ENCODE data around the gene MAMLD1. TPM values are rescaled to one million over a fixed set of nuclear protein-coding genes. Genes with fewer than 3 reads are reported as not detected.
A peak's percentile ranks its signal among the peaks of the same experiment; 100 is the strongest.

Gene MAMLD1, protein sequence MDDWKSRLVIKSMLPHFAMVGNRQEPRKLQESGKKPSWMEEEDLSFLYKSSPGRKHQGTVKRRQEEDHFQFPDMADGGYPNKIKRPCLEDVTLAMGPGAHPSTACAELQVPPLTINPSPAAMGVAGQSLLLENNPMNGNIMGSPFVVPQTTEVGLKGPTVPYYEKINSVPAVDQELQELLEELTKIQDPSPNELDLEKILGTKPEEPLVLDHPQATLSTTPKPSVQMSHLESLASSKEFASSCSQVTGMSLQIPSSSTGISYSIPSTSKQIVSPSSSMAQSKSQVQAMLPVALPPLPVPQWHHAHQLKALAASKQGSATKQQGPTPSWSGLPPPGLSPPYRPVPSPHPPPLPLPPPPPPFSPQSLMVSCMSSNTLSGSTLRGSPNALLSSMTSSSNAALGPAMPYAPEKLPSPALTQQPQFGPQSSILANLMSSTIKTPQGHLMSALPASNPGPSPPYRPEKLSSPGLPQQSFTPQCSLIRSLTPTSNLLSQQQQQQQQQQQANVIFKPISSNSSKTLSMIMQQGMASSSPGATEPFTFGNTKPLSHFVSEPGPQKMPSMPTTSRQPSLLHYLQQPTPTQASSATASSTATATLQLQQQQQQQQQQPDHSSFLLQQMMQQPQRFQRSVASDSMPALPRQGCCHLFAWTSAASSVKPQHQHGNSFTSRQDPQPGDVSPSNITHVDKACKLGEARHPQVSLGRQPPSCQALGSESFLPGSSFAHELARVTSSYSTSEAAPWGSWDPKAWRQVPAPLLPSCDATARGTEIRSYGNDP
- 4.4 TPM in 2 replicates for total RNA-seq
- long read RNA-seq, partial matches to known transcripts: 0 of 3 reads
- long read RNA-seq, other reads (novel, unspliced or antisense): 3 of 3 reads

DNA sequence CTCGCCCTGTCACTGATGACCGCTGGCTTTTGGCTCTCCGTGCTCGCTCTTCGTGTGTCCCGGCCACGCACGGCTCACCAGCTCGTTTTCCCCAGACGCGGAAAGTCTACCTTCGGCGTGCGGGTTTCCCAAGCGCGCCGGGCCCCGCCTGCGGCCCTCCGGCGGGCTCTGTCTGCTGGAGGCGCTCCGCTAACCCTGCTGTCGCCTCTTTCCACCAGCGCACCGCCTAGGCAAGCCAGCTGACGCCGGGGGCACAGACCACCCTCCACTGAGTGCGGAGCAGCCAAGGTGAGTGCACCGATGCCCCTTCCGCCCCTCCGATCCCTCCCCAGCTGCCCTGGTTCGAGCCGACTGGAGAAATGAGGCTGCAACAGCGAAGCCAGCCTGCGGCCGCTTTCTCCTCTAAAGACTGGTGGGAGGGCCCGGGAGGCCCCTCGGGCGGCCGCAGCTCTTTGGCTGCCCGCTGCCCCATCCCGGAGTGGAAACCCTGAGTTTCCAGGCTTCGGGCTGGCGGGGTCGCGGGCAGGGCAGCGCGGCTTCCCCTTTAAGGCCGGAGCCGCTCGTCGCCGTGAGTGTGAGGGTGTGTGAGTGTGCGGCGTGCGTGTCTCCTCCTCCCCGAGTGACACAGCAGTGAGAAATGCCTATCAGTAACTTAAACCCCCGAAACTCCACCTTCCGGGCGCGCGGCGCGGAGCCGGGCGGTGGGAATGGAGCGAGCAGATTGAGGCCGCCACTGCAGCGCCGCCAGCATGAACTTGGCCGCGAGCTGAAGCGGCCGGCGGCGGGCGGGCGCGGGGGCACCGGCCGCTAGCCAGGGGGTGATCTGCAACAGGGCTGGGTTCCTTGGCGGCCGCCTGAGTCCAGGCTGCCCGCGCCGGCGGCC, at the start of gene MAMLD1:
Gene MAMLD1, plus strand, starts transcription at position 719 of the 883 bp plus-strand sequence. CDS start 82,200 bp downstream, outside the sequence.
- TF ChIP-seq, protein P1, sequence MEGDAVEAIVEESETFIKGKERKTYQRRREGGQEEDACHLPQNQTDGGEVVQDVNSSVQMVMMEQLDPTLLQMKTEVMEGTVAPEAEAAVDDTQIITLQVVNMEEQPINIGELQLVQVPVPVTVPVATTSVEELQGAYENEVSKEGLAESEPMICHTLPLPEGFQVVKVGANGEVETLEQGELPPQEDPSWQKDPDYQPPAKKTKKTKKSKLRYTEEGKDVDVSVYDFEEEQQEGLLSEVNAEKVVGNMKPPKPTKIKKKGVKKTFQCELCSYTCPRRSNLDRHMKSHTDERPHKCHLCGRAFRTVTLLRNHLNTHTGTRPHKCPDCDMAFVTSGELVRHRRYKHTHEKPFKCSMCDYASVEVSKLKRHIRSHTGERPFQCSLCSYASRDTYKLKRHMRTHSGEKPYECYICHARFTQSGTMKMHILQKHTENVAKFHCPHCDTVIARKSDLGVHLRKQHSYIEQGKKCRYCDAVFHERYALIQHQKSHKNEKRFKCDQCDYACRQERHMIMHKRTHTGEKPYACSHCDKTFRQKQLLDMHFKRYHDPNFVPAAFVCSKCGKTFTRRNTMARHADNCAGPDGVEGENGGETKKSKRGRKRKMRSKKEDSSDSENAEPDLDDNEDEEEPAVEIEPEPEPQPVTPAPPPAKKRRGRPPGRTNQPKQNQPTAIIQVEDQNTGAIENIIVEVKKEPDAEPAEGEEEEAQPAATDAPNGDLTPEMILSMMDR (IDR thresholded peaks at IDR 0.05; ENCODE audit: unreplicated experiment): no peak
- H3K27ac Mint-ChIP-seq: peak within 1 kb of the TSS; percentile 20
- DNase-seq (ENCODE audit: low spot score, unreplicated experiment): no peak
- H3K27me3 Mint-ChIP-seq: peaks cover 39% of the 10 kb centered on the region
- H3K36me3 Mint-ChIP-seq (ENCODE audit: insufficient read depth): no peaks in the 10 kb centered on the region
- H3K4me3 Mint-ChIP-seq (ENCODE audit: low read depth): peak within 1 kb of the TSS; percentile 72
- H3K4me1 Mint-ChIP-seq (ENCODE audit: low read depth): peaks cover 15% of the 10 kb centered on the region
- peaks cover 11% of the 10 kb centered on the region for H3K9me3 Mint-ChIP-seq (ENCODE audit: low read depth)

DNA sequence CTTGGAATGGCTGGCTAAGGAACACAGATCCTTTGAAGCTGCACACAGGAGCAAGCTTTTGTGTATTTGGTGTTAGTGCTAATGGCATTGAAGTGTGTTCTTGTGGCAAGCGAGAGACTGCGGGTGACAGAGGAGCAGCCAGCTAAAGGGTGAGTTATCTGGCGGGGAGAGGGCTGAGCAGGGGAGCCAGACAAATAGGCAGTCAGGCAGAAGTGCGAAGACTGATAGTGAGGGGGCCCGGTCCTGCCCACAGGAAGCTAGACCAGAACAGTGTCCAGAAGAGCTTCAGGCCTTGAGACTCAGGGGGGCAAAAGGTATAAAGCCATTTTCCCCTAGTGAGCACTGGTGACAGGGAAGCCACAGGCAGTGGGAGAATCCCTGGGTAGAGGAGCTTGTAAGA, 49.6 kb upstream of the MAMLD1 start:
- peaks cover 13% of the 10 kb centered on the region for H3K9me3 Mint-ChIP-seq (ENCODE audit: low read depth)
- TF ChIP-seq, protein P1 (IDR thresholded peaks at IDR 0.05; ENCODE audit: unreplicated experiment): no peak
- H3K4me3 Mint-ChIP-seq (ENCODE audit: low read depth): no peak overlapping the region
- no peak for DNase-seq (ENCODE audit: low spot score, unreplicated experiment)
- H3K4me1 Mint-ChIP-seq (ENCODE audit: low read depth): no peaks in the 10 kb centered on the region
- peak overlapping the region; percentile 33 for H3K27ac Mint-ChIP-seq
- H3K27me3 Mint-ChIP-seq: no peaks in the 10 kb centered on the region
- no peaks in the 10 kb centered on the region for H3K36me3 Mint-ChIP-seq (ENCODE audit: insufficient read depth)

DNA sequence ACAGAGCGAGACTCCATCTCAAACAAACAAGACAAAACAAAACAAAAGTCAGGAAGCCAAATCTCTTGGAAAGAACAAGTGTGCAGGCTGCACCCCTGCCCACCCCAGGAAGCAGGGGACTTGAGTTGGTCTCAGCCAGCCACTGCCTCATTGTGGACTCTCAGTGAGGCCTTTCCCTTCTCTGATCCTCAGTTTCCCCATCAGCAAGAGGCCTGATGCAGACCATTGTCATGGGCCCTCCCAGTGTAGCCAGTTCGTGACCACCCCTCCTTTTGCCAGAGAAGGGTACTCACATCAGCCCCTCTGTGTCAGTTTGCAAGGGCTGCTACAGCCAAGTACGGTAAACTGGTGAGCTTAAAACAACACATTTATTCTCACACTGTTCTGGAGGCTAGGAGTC, 48.9 kb upstream of the MAMLD1 start:
- H3K4me1 Mint-ChIP-seq (ENCODE audit: low read depth): no peaks in the 10 kb centered on the region
- TF ChIP-seq, protein P1 (IDR thresholded peaks at IDR 0.05; ENCODE audit: unreplicated experiment): no peak
- H3K27ac Mint-ChIP-seq: no peak overlapping the region
- H3K4me3 Mint-ChIP-seq (ENCODE audit: low read depth): no peak overlapping the region
- H3K36me3 Mint-ChIP-seq (ENCODE audit: insufficient read depth): no peaks in the 10 kb centered on the region
- peaks cover 13% of the 10 kb centered on the region for H3K9me3 Mint-ChIP-seq (ENCODE audit: low read depth)
- H3K27me3 Mint-ChIP-seq: no peaks in the 10 kb centered on the region
- no peak for DNase-seq (ENCODE audit: low spot score, unreplicated experiment)

DNA sequence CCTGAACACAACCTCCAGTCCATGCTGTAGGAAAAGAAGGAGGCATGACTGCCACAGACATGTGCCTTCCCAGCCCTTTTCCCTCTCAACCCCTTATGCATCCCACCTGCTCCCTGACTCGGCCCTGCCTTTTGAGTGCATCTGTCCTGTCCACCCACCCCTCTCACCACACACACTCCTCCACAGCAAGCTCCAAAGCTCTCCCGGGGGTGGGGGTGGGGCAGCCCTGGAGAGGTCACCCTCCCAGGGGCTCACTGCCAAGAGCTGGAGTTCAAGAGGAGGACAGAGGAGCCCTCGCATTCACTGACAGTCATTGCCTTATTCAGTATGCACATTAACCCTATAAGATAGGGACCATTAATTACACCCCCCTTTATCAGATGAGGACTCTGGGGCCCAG, 46.6 kb upstream of the MAMLD1 start:
- Mint-ChIP-seq H3K4me1 (ENCODE audit: low read depth) (no peaks in the 10 kb centered on the region), H3K36me3 (ENCODE audit: insufficient read depth) (no peaks in the 10 kb centered on the region), H3K27me3 (no peaks in the 10 kb centered on the region), H3K4me3 (ENCODE audit: low read depth) (no peak overlapping the region), H3K9me3 (ENCODE audit: low read depth) (peaks cover 13% of the 10 kb centered on the region), H3K27ac (peak overlapping the region; percentile 86)
- TF ChIP-seq, protein P1 (IDR thresholded peaks at IDR 0.05; ENCODE audit: unreplicated experiment): no peak
- no peak for DNase-seq (ENCODE audit: low spot score, unreplicated experiment)

Data from progenitor cell of endocrine pancreas (in vitro differentiated cells).